ENCODE results near the gene MEIKIN. TPM values are rescaled to one million over a fixed set of nuclear protein-coding genes. Genes with fewer than 3 reads are reported as not detected.

MEIKIN gene
- total RNA-seq, 1 experiment from 2014 or later: not detected

GRCh38 chr5:131758520-131758900, 187.0 kb downstream of the MEIKIN start:
- no peak for DNase-seq
- no peak overlapping the region for H3T11ph ChIP-seq (ENCODE audit: low read length)
- no peaks in the 10 kb centered on the region for H3K27me3 ChIP-seq (ENCODE audit: insufficient read depth, low read length)
- Mint-ChIP-seq H3K9me3 (peaks cover 0 to 3% of the 10 kb centered on the region in 2 experiments; a peak in 2 of 5 replicates), H3K36me3 (ENCODE audit: insufficient read depth in 1 of 3, low read depth in 3 of 3) (peaks cover 0 to 2% (median 0%) of the 10 kb centered on the region in 3 experiments; a peak in 2 of 7 replicates), H3K27me3 (ENCODE audit: low read depth) (no peaks in the 10 kb centered on the region), H3K27ac (no peak overlapping the region), H3K4me3 (no peak overlapping the region), H3K4me1 (peaks cover 5 to 7% of the 10 kb centered on the region in 2 experiments; a peak in 3 of 4 replicates)
- H3K9ac ChIP-seq (ENCODE audit: extremely low read depth, insufficient read length, low read length): no peak overlapping the region
- H2AK5ac ChIP-seq (ENCODE audit: insufficient read length, low read length): no peak overlapping the region
- no peak overlapping the region for H3K4me2 ChIP-seq (ENCODE audit: insufficient read depth, insufficient read length, low read length)
- no peaks in the 10 kb centered on the region for H3K9me3 ChIP-seq (ENCODE audit: control insufficient read depth, low read depth, low read length)
- H3K56ac ChIP-seq (ENCODE audit: insufficient read length, low read depth, low read length): no peak overlapping the region
- H4K91ac ChIP-seq (ENCODE audit: insufficient read length, low read depth, low read length): no peak overlapping the region
- H3K4me1 ChIP-seq (ENCODE audit: insufficient read depth, low read length): no peaks in the 10 kb centered on the region
- no peaks in the 10 kb centered on the region for H4K20me1 ChIP-seq (ENCODE audit: control insufficient read depth, insufficient read depth, insufficient read length)
- H3K23me2 ChIP-seq (ENCODE audit: insufficient read length, low read depth, low read length, poor library complexity, severe bottlenecking): no peaks in the 10 kb centered on the region
- no peak overlapping the region for H2BK12ac ChIP-seq (ENCODE audit: insufficient read length, low read depth, low read length)
- peaks cover 8% of the 10 kb centered on the region for H3K79me1 ChIP-seq (ENCODE audit: insufficient read depth, low read depth, low read length, poor library complexity, severe bottlenecking)
- H3K23ac ChIP-seq (ENCODE audit: insufficient read length, low read depth, low read length): no peak overlapping the region
- H3K4ac ChIP-seq (ENCODE audit: low read depth, low read length): no peak overlapping the region
- H3K18ac ChIP-seq (ENCODE audit: insufficient read length, low read depth, low read length): no peak overlapping the region
- H3K79me2 ChIP-seq (ENCODE audit: insufficient read depth, low read length): peaks cover 9% of the 10 kb centered on the region; the same call in 1 of the 2 replicates
- H3K14ac ChIP-seq (ENCODE audit: insufficient read depth, low read length): no peak overlapping the region
- H2AFZ ChIP-seq (ENCODE audit: low read length): no peak overlapping the region
- no peak overlapping the region for H3K27ac ChIP-seq (ENCODE audit: insufficient read length, low read depth, low read length)
- H2BK5ac ChIP-seq (ENCODE audit: insufficient read length, low read length): no peak overlapping the region
- no peak overlapping the region for H2BK15ac ChIP-seq (ENCODE audit: low read depth, low read length)
- no CpG with 5 or more reads among the region's 3 CpGs for WGBS (ENCODE audit: extremely low coverage, insufficient read length, low lambda C conversion rate)
- TF ChIP-seq CTCF (conservative IDR thresholded peaks at IDR 0.05): no peak
- no peak overlapping the region for H2BK120ac ChIP-seq (ENCODE audit: low read depth, low read length, poor library complexity, severe bottlenecking)
- no peak overlapping the region for H2BK20ac ChIP-seq (ENCODE audit: low read depth, low read length, poor library complexity, severe bottlenecking)
- no peak overlapping the region for H4K8ac ChIP-seq (replicated peaks; ENCODE audit: insufficient read length, low read depth, low read length)
- H4K5ac ChIP-seq (ENCODE audit: insufficient read length, low read depth, low read length): no peak overlapping the region

All from H9 (cell line).